Gastrocnemius medialis (tissue), 4 donors: ENCODE data around the gene SCO2. TPM values are rescaled to one million over a fixed set of nuclear protein-coding genes. Genes with fewer than 3 reads are reported as not detected.

Source experiments
- ATAC-seq, 2 donors: fragments of 150-250 bp; one replicate each; pipeline ENCODE4 v1.9.1; 2016
- DNase-seq, 2 donors: peaks; one replicate each; pipeline ENCODE4 v3.0.0-alpha.2; 2019
- H3K27ac ChIP-seq, 4 donors: fragments of 200-600 bp; sonication (generic); 1 replicate in 1 of 4; 2 replicates in 3 of 4; pipeline ENCODE4 v1.5.1; 2016 to 2018; ENCODE audit warnings: mild to moderate bottlenecking in 2 of 4, moderate library complexity in 1 of 4
- H3K27me3 ChIP-seq, 3 donors: fragments of 200-600 bp; sonication (generic) in 2 of 3; 1 replicate in 1 of 3; 2 replicates in 2 of 3; pipeline versions ENCODE4 v1.5.1 to v1.6.0; 2016 to 2019; ENCODE audit warnings: mild to moderate bottlenecking in 1 of 3, moderate library complexity in 1 of 3
- H3K36me3 ChIP-seq, 2 donors: fragments of 200-600 bp; sonication (generic) in 1 of 2; one replicate each; pipeline ENCODE4 v1.5.1; 2017 to 2018
- H3K4me1 ChIP-seq, 2 donors: fragments of 200-600 bp; sonication (generic) in 1 of 2; one replicate each; pipeline ENCODE4 v1.5.1; 2016 to 2017; ENCODE audit warnings: mild to moderate bottlenecking in 2 of 2
- H3K4me3 ChIP-seq, 4 donors: fragments of 200-600 bp; sonication (generic) in 3 of 4; 1 replicate in 1 of 4; 2 replicates in 3 of 4; pipeline ENCODE4 v1.5.1; 2016 to 2019; ENCODE audit warnings: mild to moderate bottlenecking in 2 of 4
- H3K9me3 ChIP-seq, 3 donors: fragments of 200-600 bp; sonication (generic) in 2 of 3; 1 replicate in 1 of 3; 2 replicates in 2 of 3; pipeline ENCODE4 v1.5.1; 2016 to 2019
- CTCF ChIP-seq, 5 experiments: fragments of 450-650 bp in 3 of 5; fragments of 200-600 bp in 2 of 5; sonication (generic) in 2 of 5; IDR thresholded peaks in 4 of 5; conservative IDR thresholded peaks in 1 of 5; 1 replicate in 4 of 5; 2 replicates in 1 of 5; pipeline ENCODE4 v1.5.1; 2016 to 2019; ENCODE audit warnings: antibody characterized with exemption in 5 of 5, mild to moderate bottlenecking in 3 of 5, moderate library complexity in 3 of 5
- POLR2A ChIP-seq, 2 donors: fragments of 450-650 bp; IDR thresholded peaks; one replicate each; pipeline ENCODE4 v1.6.1; 2017; ENCODE audit warnings: antibody characterized with exemption in 2 of 2, mild to moderate bottlenecking in 2 of 2, moderate library complexity in 2 of 2
- in situ Hi-C, 4 donors: fragments of 200-750 bp; cut with MboI; loops; one replicate each; pipeline versions ENCODE4 v1.15.0 to v1.8.0; 2017; ENCODE audit warnings: low sequenced_read_pairs in 4 of 4
- intact Hi-C: fragments of 100-400 bp; cut with DNase I; formaldehyde crosslinking; loops from one replicate; pipeline ENCODE4 v1.15.1; 2023; ENCODE audit warnings: low total_unique reads
- total RNA-seq, 4 donors: library from RNA; depleted of rRNA; stranded (reverse); fragments of >200 nt; gene quantifications; one replicate each; pipeline versions ENCODE4 v1.1.0 to v1.2.3, GENCODE V29; 2016

SCO2 gene
- total RNA-seq, 4 donors from 2014 or later, result 1.0 to 2.3 TPM; not detected in 2

GRCh38 chr22:50502628-50503474 is 22.5 kb downstream of the SCO2 start:
- ATAC-seq (no peak), DNase-seq (no peak)
- H3K27ac ChIP-seq, result no peak overlapping the region
- in situ Hi-C loops (no loop called here), intact Hi-C loops (loop anchor here (10.0 kb wide), 1 partner anchor 648 kb away; the partner anchor contains the start of gene ZBED4)
- H3K4me1 ChIP-seq, result peaks cover 6 to 12% of the 10 kb centered on the region in 2 donors
- H3K27me3 ChIP-seq, result no peaks in the 10 kb centered on the region
- no peaks in the 10 kb centered on the region for H3K9me3 ChIP-seq
- H3K36me3 ChIP-seq, result peaks cover 0 to 31% of the 10 kb centered on the region in 2 donors
- no peak overlapping the region for H3K4me3 ChIP-seq
- TF ChIP-seq CTCF (IDR thresholded peaks at IDR 0.05 in 4 of 5, conservative IDR thresholded peaks at IDR 0.05 in 1 of 5) (no peak), POLR2A (IDR thresholded peaks at IDR 0.05) (no peak)

GRCh38 chr22:50502096-50502495 is 23.3 kb downstream of the SCO2 start:
- Histone ChIP-seq H3K4me1 (peaks cover 6 to 11% of the 10 kb centered on the region in 2 donors), H3K27ac (no peak overlapping the region), H3K9me3 (no peaks in the 10 kb centered on the region), H3K27me3 (no peaks in the 10 kb centered on the region), H3K4me3 (no peak overlapping the region), H3K36me3 (peaks cover 0 to 31% of the 10 kb centered on the region in 2 donors)
- TF ChIP-seq CTCF (IDR thresholded peaks at IDR 0.05 in 4 of 5, conservative IDR thresholded peaks at IDR 0.05 in 1 of 5) (no peak), POLR2A (IDR thresholded peaks at IDR 0.05) (no peak)
- ATAC-seq (no peak), DNase-seq (no peak)
- in situ Hi-C loops, result no loop called here
- intact Hi-C loops, result loop anchor here (10.0 kb wide), 1 partner anchor 647 kb away; the partner anchor contains the start of gene ZBED4

GRCh38 chr22:50500452-50500851 is 24.9 kb downstream of the SCO2 start:
- in situ Hi-C loops (no loop called here), intact Hi-C loops (loop anchor here (10.0 kb wide), 1 partner anchor 646 kb away; the partner anchor contains the start of gene ZBED4)
- TF ChIP-seq CTCF (IDR thresholded peaks at IDR 0.05 in 4 of 5, conservative IDR thresholded peaks at IDR 0.05 in 1 of 5) (no peak), POLR2A (IDR thresholded peaks at IDR 0.05) (no peak)
- Histone ChIP-seq H3K27me3 (no peaks in the 10 kb centered on the region), H3K9me3 (no peaks in the 10 kb centered on the region), H3K4me1 (no peaks in the 10 kb centered on the region), H3K36me3 (peaks cover 0 to 25% of the 10 kb centered on the region in 2 donors), H3K4me3 (no peak overlapping the region), H3K27ac (no peak overlapping the region)
- DNase-seq, result no peak
- no peak for ATAC-seq

- Histone ChIP-seq H3K4me1 (no peaks in the 10 kb centered on the region), H3K36me3 (peaks cover 0 to 12% of the 10 kb centered on the region in 2 donors), H3K27me3 (no peaks in the 10 kb centered on the region), H3K9me3 (no peaks in the 10 kb centered on the region), H3K27ac (no peak overlapping the region), H3K4me3 (no peak overlapping the region)
- TF ChIP-seq POLR2A (IDR thresholded peaks at IDR 0.05) (no peak), CTCF (IDR thresholded peaks at IDR 0.05 in 4 of 5, conservative IDR thresholded peaks at IDR 0.05 in 1 of 5) (peak in 3 of 5 experiments; percentile 27 to 49 (median 36))
- DNase-seq (no peak), ATAC-seq (peak; percentile 47 to 51)
- intact Hi-C loops (no loop called here), in situ Hi-C loops (loop anchor here in 1 of 4 donors (10.0 kb wide), 1 partner anchor 114 kb away; no protein-coding TSS in a partner anchor)
Observed at GRCh38 chr22:50498322-50498890, 27.0 kb downstream of the SCO2 start.
